ENCODE measurements around the gene GCFC2.

The GCFC2 gene

GRCh38 chr2:75656563-75656962 lies 54.2 kb downstream of the GCFC2 start:
- TF ChIP-seq, protein P1, sequence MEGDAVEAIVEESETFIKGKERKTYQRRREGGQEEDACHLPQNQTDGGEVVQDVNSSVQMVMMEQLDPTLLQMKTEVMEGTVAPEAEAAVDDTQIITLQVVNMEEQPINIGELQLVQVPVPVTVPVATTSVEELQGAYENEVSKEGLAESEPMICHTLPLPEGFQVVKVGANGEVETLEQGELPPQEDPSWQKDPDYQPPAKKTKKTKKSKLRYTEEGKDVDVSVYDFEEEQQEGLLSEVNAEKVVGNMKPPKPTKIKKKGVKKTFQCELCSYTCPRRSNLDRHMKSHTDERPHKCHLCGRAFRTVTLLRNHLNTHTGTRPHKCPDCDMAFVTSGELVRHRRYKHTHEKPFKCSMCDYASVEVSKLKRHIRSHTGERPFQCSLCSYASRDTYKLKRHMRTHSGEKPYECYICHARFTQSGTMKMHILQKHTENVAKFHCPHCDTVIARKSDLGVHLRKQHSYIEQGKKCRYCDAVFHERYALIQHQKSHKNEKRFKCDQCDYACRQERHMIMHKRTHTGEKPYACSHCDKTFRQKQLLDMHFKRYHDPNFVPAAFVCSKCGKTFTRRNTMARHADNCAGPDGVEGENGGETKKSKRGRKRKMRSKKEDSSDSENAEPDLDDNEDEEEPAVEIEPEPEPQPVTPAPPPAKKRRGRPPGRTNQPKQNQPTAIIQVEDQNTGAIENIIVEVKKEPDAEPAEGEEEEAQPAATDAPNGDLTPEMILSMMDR (IDR thresholded peaks at IDR 0.05; ENCODE audit: borderline replicate concordance, insufficient read depth, low read depth, low read length), result no peak
- no peak overlapping the region for H3K4me3 ChIP-seq (ENCODE audit: low read depth, low read length)

- TF ChIP-seq, protein P1 (IDR thresholded peaks at IDR 0.05; ENCODE audit: borderline replicate concordance, insufficient read depth, low read depth, low read length), result no peak
- no peak overlapping the region for H3K4me3 ChIP-seq (ENCODE audit: low read depth, low read length)
Observed at GRCh38 chr2:75655861-75656260, 54.9 kb downstream of the GCFC2 start.

GRCh38 chr2:75654012-75654411 lies 56.7 kb downstream of the GCFC2 start:
- no peak overlapping the region for H3K4me3 ChIP-seq (ENCODE audit: low read depth, low read length)
- TF ChIP-seq, protein P1 (IDR thresholded peaks at IDR 0.05; ENCODE audit: borderline replicate concordance, insufficient read depth, low read depth, low read length), result peak; percentile 19; the same call in 1 of the 2 replicates

DNA sequence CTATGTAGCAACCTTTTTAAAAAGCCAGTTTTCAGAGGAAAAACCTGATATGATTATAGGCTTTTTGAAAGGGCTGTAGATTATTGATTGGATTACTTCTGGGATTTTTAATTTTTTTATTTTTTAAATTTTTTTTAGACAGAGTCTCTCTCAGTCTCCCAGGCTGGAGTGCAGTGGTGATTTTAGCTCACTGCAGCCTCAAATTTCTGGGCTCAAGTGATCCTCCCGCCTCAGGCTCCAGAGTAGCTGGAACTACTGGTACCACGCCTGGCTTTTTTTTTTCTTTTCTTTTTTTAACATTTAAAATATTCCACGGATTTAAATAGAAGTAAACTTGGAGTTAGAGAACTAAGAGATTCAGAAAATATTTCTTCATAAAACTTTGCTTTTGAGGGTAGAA lies 62.9 kb downstream of the GCFC2 start:
- peak overlapping the region; percentile 81 for H3K4me3 ChIP-seq (ENCODE audit: low read depth, low read length)
- TF ChIP-seq, protein P1 (IDR thresholded peaks at IDR 0.05; ENCODE audit: borderline replicate concordance, insufficient read depth, low read depth, low read length), result no peak

DNA sequence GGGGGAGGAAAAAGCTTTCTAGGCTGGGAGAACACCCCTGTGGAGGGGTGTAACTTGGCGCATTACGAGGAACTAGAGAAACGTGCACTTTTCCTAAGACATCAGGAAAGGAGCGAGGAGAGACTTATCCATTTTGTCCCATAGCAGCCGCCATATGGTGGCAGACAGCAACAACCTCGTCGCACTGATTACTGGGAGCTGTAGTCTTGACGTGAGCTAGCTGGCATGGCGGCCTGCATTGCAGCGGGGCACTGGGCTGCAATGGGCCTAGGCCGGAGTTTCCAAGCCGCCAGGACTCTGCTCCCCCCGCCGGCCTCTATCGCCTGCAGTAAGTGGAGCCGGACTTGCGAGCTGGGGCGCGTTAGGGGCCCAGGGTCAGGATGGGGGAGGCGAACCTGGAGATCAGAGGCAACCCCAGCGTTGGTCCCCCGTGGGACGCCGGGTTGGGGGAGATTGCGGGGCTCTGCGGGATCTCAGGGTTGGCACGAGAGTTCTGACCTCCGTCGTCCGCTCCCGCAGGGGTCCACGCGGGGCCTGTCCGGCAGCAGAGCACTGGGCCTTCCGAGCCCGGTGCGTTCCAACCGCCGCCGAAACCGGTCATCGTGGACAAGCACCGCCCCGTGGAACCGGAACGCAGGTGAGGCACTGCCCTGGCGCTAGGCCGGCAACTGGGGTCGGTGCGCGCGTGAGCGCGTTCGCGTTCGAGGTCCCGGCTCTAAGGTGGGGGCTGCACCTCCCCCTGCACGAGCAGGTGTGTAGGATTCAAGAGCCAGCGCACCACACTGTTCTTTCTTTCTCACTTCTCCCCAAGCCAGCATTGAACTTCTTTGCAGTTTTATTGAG lies 63.9 kb downstream of the GCFC2 start, which contains the start of gene MRPL19:
TSS of gene MRPL19 (plus strand) at position 201 of the 843 bp plus-strand sequence. CDS start at position 226, 25 bp downstream.
- TF ChIP-seq, protein P1 (IDR thresholded peaks at IDR 0.05; ENCODE audit: borderline replicate concordance, insufficient read depth, low read depth, low read length), result no peak

DNA sequence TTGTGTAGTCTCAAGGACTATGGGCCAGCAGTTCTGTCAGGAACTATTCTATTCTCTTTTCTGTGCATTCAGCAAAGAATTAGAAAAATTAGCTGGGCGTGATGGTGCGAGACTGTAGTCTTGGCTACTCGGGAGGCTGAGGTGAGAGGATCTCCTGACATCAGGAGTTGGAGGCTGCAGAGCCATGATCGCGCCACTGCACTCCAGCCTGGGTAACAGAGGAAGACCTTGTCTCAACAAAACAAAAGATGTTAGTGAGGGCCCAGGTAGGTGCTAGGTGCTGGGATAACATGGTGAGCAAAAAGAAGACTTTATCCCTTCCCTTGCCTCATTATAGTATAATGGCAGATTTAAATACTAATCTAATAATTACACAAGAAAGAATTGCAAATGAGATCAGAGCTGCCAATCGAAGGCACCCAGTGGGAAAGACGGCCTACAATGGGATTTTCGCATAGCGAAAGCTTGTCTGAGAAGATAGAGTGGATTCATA lies 64.6 kb downstream of the GCFC2 start:
- H3K4me3 ChIP-seq (ENCODE audit: low read depth, low read length), result peak overlapping the region; percentile 81

More for the DNA sequence above, 63.9 kb downstream of the GCFC2 start, which contains the start of gene MRPL19:
- peak within 1 kb of the TSS; percentile 81 for H3K4me3 ChIP-seq (ENCODE audit: low read depth, low read length)

More for the DNA sequence above, 64.6 kb downstream of the GCFC2 start:
- TF ChIP-seq, protein P1 (IDR thresholded peaks at IDR 0.05; ENCODE audit: borderline replicate concordance, insufficient read depth, low read depth, low read length), result no peak

All from GM12875 (cell line).